ENCODE data around the gene FAM219B. TPM values are rescaled to one million over a fixed set of nuclear protein-coding genes. Genes with fewer than 3 reads are reported as not detected.
"Not testable (repeated sequence)": the region's sequence is repeated elsewhere in the genome, so short reads cannot be mapped to it uniquely, and the experiment has no call there.

FAM219B gene
- total and polyA plus RNA-seq, 2 donors: 25.5 to 28.0 TPM

- Histone ChIP-seq H3K36me3 (ENCODE audit: control insufficient read depth in 2 of 2, insufficient read depth in 2 of 2, low read length in 1 of 2) (peaks cover 0 to 4% of the 10 kb centered on the region in 2 donors), H3K4me3 (ENCODE audit: low read length in 2 of 2) (peak overlapping the region; percentile 78 to 99), H3K27me3 (ENCODE audit: control insufficient read depth in 2 of 2, insufficient read depth in 1 of 2, low read length in 1 of 2) (no peaks in the 10 kb centered on the region), H3K9me3 (ENCODE audit: control insufficient read depth in 2 of 2, insufficient read depth in 1 of 2, low read length in 1 of 2) (no peaks in the 10 kb centered on the region), H3K27ac (ENCODE audit: low read depth in 1 of 2, low read length in 1 of 2) (peak overlapping the region; percentile 69 to 93), H3K4me1 (ENCODE audit: control insufficient read depth in 2 of 2, insufficient read depth in 2 of 2, low read length in 2 of 2) (peaks cover 4 to 15% of the 10 kb centered on the region in 2 donors)
- WGBS: under 1% methylated on average over 18 of the region's 18 CpGs
- peak in 2 of 9 donors; percentile 13 to 38 for DNase-seq (ENCODE audit: low read depth in 6 of 9, low spot score in 9 of 9)
These were observed 30.6 kb upstream of the FAM219B start for GRCh38 chr15:74937272-74937589.

GRCh38 chr15:74935193-74935592, 28.5 kb upstream of the FAM219B start:
- H3K9me3 ChIP-seq (ENCODE audit: control insufficient read depth in 2 of 2, insufficient read depth in 1 of 2, low read length in 1 of 2); H3K27me3 ChIP-seq (ENCODE audit: control insufficient read depth in 2 of 2, insufficient read depth in 1 of 2, low read length in 1 of 2); DNase-seq (ENCODE audit: low read depth in 6 of 9, low spot score in 9 of 9); H3K4me3 ChIP-seq (ENCODE audit: low read length in 2 of 2); H3K27ac ChIP-seq (ENCODE audit: low read depth in 1 of 2, low read length in 1 of 2): not testable (repeated sequence)
- Histone ChIP-seq H3K4me1 (ENCODE audit: control insufficient read depth in 2 of 2, insufficient read depth in 2 of 2, low read length in 2 of 2) (peaks cover 4 to 15% of the 10 kb centered on the region in 2 donors), H3K36me3 (ENCODE audit: control insufficient read depth in 2 of 2, insufficient read depth in 2 of 2, low read length in 1 of 2) (peaks cover 6 to 11% of the 10 kb centered on the region in 2 donors)
- 94% methylated on average over 3 of the region's 3 CpGs for WGBS

- H3K27me3 ChIP-seq (ENCODE audit: control insufficient read depth in 2 of 2, insufficient read depth in 1 of 2, low read length in 1 of 2): no peaks in the 10 kb centered on the region
- H3K27ac ChIP-seq (ENCODE audit: low read depth in 1 of 2, low read length in 1 of 2): no peak overlapping the region
- H3K36me3 ChIP-seq (ENCODE audit: control insufficient read depth in 2 of 2, insufficient read depth in 2 of 2, low read length in 1 of 2): peaks cover 15% of the 10 kb centered on the region in 2 donors
- H3K4me3 ChIP-seq (ENCODE audit: low read length in 2 of 2): no peak overlapping the region
- WGBS: 89% methylated on average over 2 of the region's 2 CpGs
- peaks cover 4 to 15% of the 10 kb centered on the region in 2 donors for H3K4me1 ChIP-seq (ENCODE audit: control insufficient read depth in 2 of 2, insufficient read depth in 2 of 2, low read length in 2 of 2)
- no peaks in the 10 kb centered on the region for H3K9me3 ChIP-seq (ENCODE audit: control insufficient read depth in 2 of 2, insufficient read depth in 1 of 2, low read length in 1 of 2)
- DNase-seq (ENCODE audit: low read depth in 6 of 9, low spot score in 9 of 9): no peak
These were observed 26.9 kb upstream of the FAM219B start for GRCh38 chr15:74933573-74933972.

GRCh38 chr15:74928771-74929198, 22.1 kb upstream of the FAM219B start:
- no peaks in the 10 kb centered on the region for H3K27me3 ChIP-seq (ENCODE audit: control insufficient read depth in 2 of 2, insufficient read depth in 1 of 2, low read length in 1 of 2)
- 99% methylated on average over 5 of the region's 5 CpGs for WGBS
- no peaks in the 10 kb centered on the region for H3K4me1 ChIP-seq (ENCODE audit: control insufficient read depth in 2 of 2, insufficient read depth in 2 of 2, low read length in 2 of 2)
- no peak for DNase-seq (ENCODE audit: low read depth in 6 of 9, low spot score in 9 of 9)
- no peaks in the 10 kb centered on the region for H3K9me3 ChIP-seq (ENCODE audit: control insufficient read depth in 2 of 2, insufficient read depth in 1 of 2, low read length in 1 of 2)
- H3K27ac ChIP-seq (ENCODE audit: low read depth in 1 of 2, low read length in 1 of 2): no peak overlapping the region
- no peak overlapping the region for H3K4me3 ChIP-seq (ENCODE audit: low read length in 2 of 2)
- peaks cover 32 to 38% of the 10 kb centered on the region in 2 donors for H3K36me3 ChIP-seq (ENCODE audit: control insufficient read depth in 2 of 2, insufficient read depth in 2 of 2, low read length in 1 of 2)

- WGBS: 98% methylated on average over 3 of the region's 3 CpGs
- peaks cover 49 to 58% of the 10 kb centered on the region in 2 donors for H3K36me3 ChIP-seq (ENCODE audit: control insufficient read depth in 2 of 2, insufficient read depth in 2 of 2, low read length in 1 of 2)
- DNase-seq (ENCODE audit: low read depth in 6 of 9, low spot score in 9 of 9): no peak
These were observed 17.9 kb upstream of the FAM219B start for GRCh38 chr15:74924525-74924924.

GRCh38 chr15:74920456-74920855, 13.8 kb upstream of the FAM219B start:
- H3K4me3 ChIP-seq (ENCODE audit: low read length in 2 of 2): no peak overlapping the region
- no peaks in the 10 kb centered on the region for H3K27me3 ChIP-seq (ENCODE audit: control insufficient read depth in 2 of 2, insufficient read depth in 1 of 2, low read length in 1 of 2)
- peaks cover 56 to 65% of the 10 kb centered on the region in 2 donors for H3K36me3 ChIP-seq (ENCODE audit: control insufficient read depth in 2 of 2, insufficient read depth in 2 of 2, low read length in 1 of 2)
- WGBS: 96% methylated on average over 8 of the region's 8 CpGs
- DNase-seq (ENCODE audit: low read depth in 6 of 9, low spot score in 9 of 9): no peak
- H3K9me3 ChIP-seq (ENCODE audit: control insufficient read depth in 2 of 2, insufficient read depth in 1 of 2, low read length in 1 of 2): no peaks in the 10 kb centered on the region
- no peak overlapping the region for H3K27ac ChIP-seq (ENCODE audit: low read depth in 1 of 2, low read length in 1 of 2)
- no peaks in the 10 kb centered on the region for H3K4me1 ChIP-seq (ENCODE audit: control insufficient read depth in 2 of 2, insufficient read depth in 2 of 2, low read length in 2 of 2)

More at GRCh38 chr15:74924525-74924924, 17.9 kb upstream of the FAM219B start:
- H3K4me3 ChIP-seq (ENCODE audit: low read length in 2 of 2): no peak overlapping the region
- no peaks in the 10 kb centered on the region for H3K9me3 ChIP-seq (ENCODE audit: control insufficient read depth in 2 of 2, insufficient read depth in 1 of 2, low read length in 1 of 2)
- H3K27ac ChIP-seq (ENCODE audit: low read depth in 1 of 2, low read length in 1 of 2): no peak overlapping the region
- no peaks in the 10 kb centered on the region for H3K27me3 ChIP-seq (ENCODE audit: control insufficient read depth in 2 of 2, insufficient read depth in 1 of 2, low read length in 1 of 2)
- H3K4me1 ChIP-seq (ENCODE audit: control insufficient read depth in 2 of 2, insufficient read depth in 2 of 2, low read length in 2 of 2): no peaks in the 10 kb centered on the region

GRCh38 chr15:74917676-74918075, 11.0 kb upstream of the FAM219B start:
- peaks cover 49 to 66% of the 10 kb centered on the region in 2 donors for H3K36me3 ChIP-seq (ENCODE audit: control insufficient read depth in 2 of 2, insufficient read depth in 2 of 2, low read length in 1 of 2)
- 98% methylated on average over 6 of the region's 6 CpGs for WGBS
- H3K27ac ChIP-seq (ENCODE audit: low read depth in 1 of 2, low read length in 1 of 2): no peak overlapping the region
- no peaks in the 10 kb centered on the region for H3K27me3 ChIP-seq (ENCODE audit: control insufficient read depth in 2 of 2, insufficient read depth in 1 of 2, low read length in 1 of 2)
- no peaks in the 10 kb centered on the region for H3K9me3 ChIP-seq (ENCODE audit: control insufficient read depth in 2 of 2, insufficient read depth in 1 of 2, low read length in 1 of 2)
- H3K4me1 ChIP-seq (ENCODE audit: control insufficient read depth in 2 of 2, insufficient read depth in 2 of 2, low read length in 2 of 2): no peaks in the 10 kb centered on the region
- DNase-seq (ENCODE audit: low read depth in 6 of 9, low spot score in 9 of 9): no peak
- no peak overlapping the region for H3K4me3 ChIP-seq (ENCODE audit: low read length in 2 of 2)

- H3K4me3 ChIP-seq (ENCODE audit: low read length in 2 of 2); H3K27ac ChIP-seq (ENCODE audit: low read depth in 1 of 2, low read length in 1 of 2); H3K9me3 ChIP-seq (ENCODE audit: control insufficient read depth in 2 of 2, insufficient read depth in 1 of 2, low read length in 1 of 2); H3K27me3 ChIP-seq (ENCODE audit: control insufficient read depth in 2 of 2, insufficient read depth in 1 of 2, low read length in 1 of 2); H3K4me1 ChIP-seq (ENCODE audit: control insufficient read depth in 2 of 2, insufficient read depth in 2 of 2, low read length in 2 of 2); DNase-seq (ENCODE audit: low read depth in 6 of 9, low spot score in 9 of 9): not testable (repeated sequence)
- 99% methylated on average over 8 of the region's 8 CpGs for WGBS
- peaks cover 35 to 46% of the 10 kb centered on the region in 2 donors for H3K36me3 ChIP-seq (ENCODE audit: control insufficient read depth in 2 of 2, insufficient read depth in 2 of 2, low read length in 1 of 2)
These were observed 7.1 kb upstream of the FAM219B start for GRCh38 chr15:74913799-74914198.

- H3K27me3 ChIP-seq (ENCODE audit: control insufficient read depth in 2 of 2, insufficient read depth in 1 of 2, low read length in 1 of 2): no peaks in the 10 kb centered on the region
- peaks cover 27 to 39% of the 10 kb centered on the region in 2 donors for H3K36me3 ChIP-seq (ENCODE audit: control insufficient read depth in 2 of 2, insufficient read depth in 2 of 2, low read length in 1 of 2)
- WGBS: 93% methylated on average over 9 of the region's 9 CpGs
- H3K27ac ChIP-seq (ENCODE audit: low read depth in 1 of 2, low read length in 1 of 2): no peak overlapping the region
- no peaks in the 10 kb centered on the region for H3K4me1 ChIP-seq (ENCODE audit: control insufficient read depth in 2 of 2, insufficient read depth in 2 of 2, low read length in 2 of 2)
- DNase-seq (ENCODE audit: low read depth in 6 of 9, low spot score in 9 of 9): no peak
- H3K4me3 ChIP-seq (ENCODE audit: low read length in 2 of 2): no peak overlapping the region
- H3K9me3 ChIP-seq (ENCODE audit: control insufficient read depth in 2 of 2, insufficient read depth in 1 of 2, low read length in 1 of 2): no peaks in the 10 kb centered on the region
These were observed 6.4 kb upstream of the FAM219B start for GRCh38 chr15:74913041-74913440.

- Histone ChIP-seq H3K4me1 (ENCODE audit: control insufficient read depth in 2 of 2, insufficient read depth in 2 of 2, low read length in 2 of 2) (peaks cover 12 to 18% of the 10 kb centered on the region in 2 donors), H3K27ac (ENCODE audit: low read depth in 1 of 2, low read length in 1 of 2) (no peak overlapping the region), H3K9me3 (ENCODE audit: control insufficient read depth in 2 of 2, insufficient read depth in 1 of 2, low read length in 1 of 2) (no peaks in the 10 kb centered on the region), H3K36me3 (ENCODE audit: control insufficient read depth in 2 of 2, insufficient read depth in 2 of 2, low read length in 1 of 2) (peaks cover 9 to 19% of the 10 kb centered on the region in 2 donors), H3K27me3 (ENCODE audit: control insufficient read depth in 2 of 2, insufficient read depth in 1 of 2, low read length in 1 of 2) (no peaks in the 10 kb centered on the region), H3K4me3 (ENCODE audit: low read length in 2 of 2) (no peak overlapping the region)
- DNase-seq (ENCODE audit: low read depth in 6 of 9, low spot score in 9 of 9): no peak
- WGBS: 98% methylated on average over 4 of the region's 4 CpGs
These were observed 2.0 kb upstream of the FAM219B start for GRCh38 chr15:74908635-74909034.
